SKM-1 (cell line): ENCODE measurements around the gene P3R3URF.
A peak's percentile ranks its signal among the peaks of the same experiment; 100 is the strongest.

Experiments used
- DNase-seq: peaks from one replicate; lab custom pipeline; 2025; ENCODE audit not compliant: unreplicated experiment; lab: John Stamatoyannopoulos, UW

Gene P3R3URF

DNA sequence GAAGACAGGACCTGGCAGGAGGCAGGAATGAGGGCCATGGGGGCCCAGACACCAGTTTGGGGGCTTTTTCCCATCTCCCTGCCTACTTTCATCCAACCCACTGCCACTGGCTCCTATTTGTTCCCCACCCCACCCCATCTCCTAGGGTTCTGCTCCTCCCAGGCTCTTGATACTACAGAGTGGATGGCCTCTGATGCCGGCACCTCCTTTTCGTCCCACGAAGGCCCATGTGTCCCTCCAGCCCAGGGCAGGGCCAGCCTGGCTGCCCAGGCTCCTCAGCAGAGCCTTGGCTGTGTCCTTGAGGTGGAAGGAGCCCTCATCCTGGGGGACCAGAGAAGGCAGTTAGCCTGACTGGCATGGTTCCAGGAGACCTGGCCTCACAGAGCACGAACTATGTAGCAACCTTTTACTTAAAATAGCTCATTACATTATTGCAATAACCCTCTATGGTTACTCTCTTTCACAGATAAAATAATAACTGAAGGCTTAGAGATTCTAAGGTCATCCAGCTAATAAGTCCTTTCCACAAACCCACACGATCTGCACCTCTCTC lies 18.4 kb upstream of the P3R3URF start:
- no peak for DNase-seq

DNA sequence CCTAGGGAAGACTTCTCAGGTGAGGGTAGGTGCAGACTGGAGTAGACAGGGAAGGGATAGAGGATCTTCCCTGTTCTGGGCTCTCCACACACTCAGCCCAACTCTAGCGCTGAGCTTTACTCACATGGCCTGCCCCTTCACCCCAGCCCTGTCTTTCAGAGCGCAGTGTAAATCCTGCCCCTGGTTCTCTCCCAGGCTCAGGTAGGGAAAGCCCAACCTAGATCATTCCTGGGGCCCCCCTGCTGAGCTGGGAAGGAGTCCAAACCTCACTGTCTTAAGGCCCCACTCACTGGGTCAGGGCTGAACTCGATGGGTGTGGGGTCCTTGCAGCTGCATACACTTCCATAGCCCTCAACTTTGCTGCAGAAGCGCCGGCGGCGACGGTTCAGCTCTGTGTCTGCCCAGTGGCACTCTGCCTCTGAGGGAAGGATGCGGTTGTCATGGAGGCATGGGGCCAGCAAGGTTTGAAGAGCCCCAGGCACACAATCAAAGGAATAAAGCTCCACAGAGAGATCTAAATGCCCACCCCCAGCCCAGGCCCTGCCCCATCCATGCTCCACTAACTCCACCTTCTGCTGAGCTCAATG lies 17.8 kb upstream of the P3R3URF start:
- DNase-seq = no peak

DNA sequence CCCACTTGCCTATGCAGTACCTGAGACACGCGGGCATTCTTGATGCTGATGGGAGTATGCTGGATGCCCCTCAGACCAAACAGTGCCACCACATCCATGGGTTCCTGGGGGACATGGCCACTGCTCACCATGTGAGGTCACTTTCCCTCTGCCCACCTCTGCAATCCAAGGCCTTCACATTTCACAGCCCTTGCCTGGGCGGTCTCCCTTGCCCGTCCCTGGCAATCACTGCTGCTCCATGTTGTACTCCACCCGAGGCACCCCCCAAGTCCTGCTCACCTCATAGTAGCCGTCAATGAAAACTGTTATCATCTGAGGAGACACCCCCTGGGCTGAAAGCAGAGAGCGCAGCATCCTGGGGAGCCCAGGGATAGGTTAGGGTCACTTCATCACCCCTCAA lies 17.0 kb upstream of the P3R3URF start:
- DNase-seq = no peak

DNA sequence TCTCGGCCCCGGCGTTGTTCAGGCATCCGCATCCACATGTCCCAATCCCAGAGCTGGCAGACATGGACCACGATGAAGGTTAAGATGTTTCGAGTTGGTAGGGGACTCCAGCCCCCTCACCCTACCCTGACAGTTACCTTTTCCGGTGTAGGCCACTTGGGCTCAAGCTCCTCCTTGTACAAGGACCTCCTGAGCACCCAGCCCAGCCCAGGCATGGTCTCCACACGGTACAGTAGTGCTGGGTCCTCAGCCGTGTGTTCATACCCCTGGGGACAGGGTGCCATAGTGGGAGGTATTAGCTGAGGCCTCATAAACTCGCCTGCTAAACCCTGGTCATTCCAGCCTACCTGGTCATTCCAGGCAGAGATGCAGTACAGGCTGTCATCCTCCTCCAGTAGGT lies 15.9 kb upstream of the P3R3URF start:
- no peak for DNase-seq

DNA sequence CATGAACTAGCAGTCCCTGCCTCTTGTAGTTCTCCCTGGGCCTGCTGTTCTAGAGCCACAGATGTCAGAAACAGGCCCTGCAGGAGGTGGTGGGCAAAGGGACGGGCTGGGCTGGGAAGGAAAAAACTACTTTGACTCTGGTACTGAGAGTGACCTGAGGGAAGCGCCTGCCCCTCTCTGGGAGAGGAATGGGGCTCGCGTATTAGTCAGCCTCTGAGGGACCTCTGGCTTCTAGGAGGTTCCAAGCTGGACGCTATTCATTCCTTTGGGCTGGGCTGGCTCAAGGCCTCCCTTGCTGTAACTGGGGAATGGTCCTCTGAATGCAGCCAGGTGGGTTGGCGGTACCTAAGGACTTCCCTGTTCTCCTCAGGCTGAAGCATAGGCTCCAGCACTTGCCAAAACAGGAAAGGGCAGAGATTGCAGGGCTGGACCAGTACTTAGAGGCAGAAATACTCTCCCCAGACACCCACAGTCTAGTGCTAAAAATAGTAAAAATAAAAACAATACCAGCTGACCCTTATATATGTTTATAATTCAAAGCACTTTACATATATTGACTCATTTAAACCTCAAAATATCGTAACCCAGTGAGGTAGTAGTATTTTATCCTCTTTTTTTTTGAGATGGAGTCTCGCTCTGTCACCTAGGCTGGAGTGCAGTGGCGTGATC lies 14.9 kb upstream of the P3R3URF start:
- no peak for DNase-seq

DNA sequence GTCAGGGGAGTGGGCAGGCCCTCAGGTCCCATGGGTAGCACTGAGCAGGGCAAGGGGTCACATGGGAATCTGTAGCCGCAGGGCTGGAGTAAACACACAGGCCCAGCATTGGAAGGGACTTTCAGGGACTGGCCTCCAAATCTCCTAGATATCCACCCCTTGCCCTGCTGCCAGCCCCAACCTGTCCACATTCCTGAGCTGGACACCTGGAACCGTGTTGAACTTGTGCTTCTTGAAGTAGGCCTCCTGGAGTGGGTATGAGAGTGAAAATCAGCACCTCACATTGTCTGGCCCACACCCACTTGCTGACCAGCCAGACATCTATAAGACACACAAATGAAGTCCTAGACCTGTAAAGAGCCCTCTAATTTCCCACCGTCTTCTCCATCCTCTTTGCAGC lies 14.3 kb upstream of the P3R3URF start:
- DNase-seq = no peak

DNA sequence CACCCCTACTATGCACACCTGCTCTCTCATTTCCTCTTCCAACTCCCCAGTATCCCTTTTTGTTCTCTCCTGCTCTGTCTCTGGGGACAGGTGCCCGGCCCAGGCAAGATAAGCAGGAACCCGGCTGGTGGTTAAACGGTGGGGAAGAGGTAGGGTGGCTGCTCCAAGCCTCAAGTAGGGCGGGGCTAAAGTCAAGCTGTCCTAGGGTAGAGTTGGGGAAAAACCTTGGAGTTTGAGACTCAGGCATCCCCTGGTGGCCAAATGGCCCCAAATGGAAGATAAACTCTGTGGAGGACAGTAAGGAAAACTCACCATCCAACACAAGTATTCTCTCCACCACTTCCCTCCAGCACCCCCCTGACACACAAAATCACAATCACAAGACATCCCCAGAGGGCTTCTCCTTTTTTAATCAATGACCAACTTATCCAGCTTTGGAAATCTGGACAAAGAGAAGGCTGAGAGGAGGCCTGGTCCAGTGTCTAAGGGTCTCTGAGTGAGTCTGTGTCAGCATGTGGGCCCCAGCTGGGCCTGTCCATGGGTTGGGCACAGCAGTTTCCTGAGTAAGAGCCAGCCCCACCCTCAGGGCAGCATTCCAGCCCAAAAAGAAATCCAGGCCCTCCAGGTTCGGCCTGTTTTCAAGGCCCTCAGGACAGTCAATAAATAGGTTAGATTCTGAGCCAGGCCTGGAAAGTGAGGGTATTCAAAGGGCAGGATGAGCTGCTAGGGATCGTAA lies 12.2 kb upstream of the P3R3URF start:
- no peak for DNase-seq

DNA sequence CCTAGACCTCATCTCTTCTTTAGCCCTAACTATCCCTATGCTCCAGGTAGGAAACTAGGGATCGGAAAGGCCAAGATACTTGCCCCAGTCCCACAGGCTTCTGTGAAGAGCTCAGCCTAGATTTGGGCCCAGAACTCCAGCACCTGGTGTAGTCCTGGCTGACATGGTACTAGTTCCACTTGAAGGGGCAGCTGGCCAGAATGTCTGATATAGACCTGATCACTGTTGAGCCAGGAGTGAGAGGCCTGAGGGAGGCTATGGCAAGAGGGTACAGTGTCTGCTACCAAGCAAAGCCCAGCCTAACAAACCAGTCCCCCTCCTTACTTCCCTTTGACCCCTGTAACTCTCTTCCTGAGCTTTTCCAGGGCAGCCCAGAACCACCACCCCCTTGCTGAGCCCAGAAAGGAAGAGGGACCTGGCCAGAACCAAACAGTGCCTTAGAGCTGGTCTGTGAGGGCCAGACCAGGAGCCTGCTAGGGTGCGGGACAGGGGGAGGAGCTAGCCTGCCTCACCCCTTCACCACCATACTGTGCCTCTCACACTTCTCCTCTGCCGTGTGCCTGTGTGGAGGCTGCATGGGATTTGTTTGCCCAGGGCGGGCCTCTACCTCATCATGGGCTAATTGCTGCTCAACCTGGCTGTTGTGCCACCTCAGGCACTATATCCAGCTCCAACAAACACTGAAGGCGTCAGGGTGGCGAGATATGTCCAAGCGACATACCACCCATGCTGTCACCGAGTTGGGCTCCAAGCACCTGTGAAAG lies 11.0 kb upstream of the P3R3URF start:
- DNase-seq = no peak

DNA sequence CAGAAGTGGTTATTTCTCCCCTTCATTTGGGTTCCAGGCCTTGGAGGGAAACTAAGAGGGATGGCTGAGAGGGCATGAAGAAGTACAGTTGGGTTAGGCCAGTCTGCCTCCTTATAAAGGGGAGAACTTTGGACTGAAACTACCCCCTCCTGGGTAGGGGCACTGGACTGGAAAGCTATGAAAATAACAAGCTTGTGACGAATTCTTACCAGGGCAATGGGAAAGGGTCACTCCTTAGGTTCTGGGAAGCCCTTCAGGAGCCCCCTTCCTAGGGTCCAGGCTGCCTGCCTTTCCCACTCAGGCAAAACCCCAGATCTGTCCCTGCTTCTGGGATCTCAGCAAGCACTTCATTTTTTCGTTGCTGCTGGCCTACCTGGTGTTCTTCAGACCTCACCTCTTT lies 9.8 kb upstream of the P3R3URF start:
- no peak for DNase-seq

DNA sequence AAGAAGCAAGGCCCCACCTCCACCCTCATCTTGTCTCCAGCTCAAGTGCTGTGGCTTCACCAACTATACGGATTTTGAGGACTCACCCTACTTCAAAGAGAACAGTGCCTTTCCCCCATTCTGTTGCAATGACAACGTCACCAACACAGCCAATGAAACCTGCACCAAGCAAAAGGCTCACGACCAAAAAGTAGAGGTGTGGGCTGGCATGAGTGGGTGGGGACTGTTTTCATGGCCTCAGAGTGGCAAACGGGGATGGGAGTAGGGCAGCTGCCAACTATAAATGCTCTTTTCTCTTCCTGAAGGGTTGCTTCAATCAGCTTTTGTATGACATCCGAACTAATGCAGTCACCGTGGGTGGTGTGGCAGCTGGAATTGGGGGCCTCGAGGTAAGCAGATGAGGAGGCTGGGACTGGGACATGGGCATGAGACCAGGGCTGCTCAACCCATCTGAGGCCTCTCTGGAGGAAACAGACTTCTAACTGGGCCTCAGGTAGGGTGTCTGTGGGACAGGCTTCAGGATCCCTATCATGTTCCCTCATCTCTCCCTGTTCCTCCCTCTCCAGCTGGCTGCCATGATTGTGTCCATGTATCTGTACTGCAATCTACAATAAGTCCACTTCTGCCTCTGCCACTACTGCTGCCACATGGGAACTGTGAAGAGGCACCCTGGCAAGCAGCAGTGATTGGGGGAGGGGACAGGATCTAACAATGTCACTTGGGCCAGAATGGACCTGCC lies 8.8 kb upstream of the P3R3URF start:
- no peak for DNase-seq

DNA sequence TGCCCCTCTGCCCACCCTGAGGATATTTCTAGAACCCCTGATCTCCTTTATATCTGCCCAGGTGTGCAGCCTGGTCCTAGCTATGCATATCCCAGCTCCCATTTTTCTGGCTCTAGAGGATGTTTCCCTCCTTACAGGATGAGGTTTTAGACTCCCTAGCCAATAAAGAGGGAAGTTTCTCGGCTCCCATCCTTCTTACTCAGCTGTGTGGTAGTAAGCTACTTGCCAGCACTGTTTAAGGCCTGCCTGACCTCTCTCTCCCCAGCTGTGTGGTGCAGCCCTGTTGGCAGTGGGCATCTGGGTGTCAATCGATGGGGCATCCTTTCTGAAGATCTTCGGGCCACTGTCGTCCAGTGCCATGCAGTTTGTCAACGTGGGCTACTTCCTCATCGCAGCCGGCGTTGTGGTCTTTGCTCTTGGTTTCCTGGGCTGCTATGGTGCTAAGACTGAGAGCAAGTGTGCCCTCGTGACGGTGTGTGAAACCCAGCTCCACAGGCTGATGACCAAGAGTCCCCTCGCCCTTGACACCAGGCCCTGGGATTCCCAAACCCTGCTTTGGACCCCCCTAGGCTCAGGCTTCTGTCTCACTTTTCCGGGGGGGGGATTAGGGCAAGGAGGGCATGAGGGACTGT lies 7.8 kb upstream of the P3R3URF start:
- DNase-seq = no peak

DNA sequence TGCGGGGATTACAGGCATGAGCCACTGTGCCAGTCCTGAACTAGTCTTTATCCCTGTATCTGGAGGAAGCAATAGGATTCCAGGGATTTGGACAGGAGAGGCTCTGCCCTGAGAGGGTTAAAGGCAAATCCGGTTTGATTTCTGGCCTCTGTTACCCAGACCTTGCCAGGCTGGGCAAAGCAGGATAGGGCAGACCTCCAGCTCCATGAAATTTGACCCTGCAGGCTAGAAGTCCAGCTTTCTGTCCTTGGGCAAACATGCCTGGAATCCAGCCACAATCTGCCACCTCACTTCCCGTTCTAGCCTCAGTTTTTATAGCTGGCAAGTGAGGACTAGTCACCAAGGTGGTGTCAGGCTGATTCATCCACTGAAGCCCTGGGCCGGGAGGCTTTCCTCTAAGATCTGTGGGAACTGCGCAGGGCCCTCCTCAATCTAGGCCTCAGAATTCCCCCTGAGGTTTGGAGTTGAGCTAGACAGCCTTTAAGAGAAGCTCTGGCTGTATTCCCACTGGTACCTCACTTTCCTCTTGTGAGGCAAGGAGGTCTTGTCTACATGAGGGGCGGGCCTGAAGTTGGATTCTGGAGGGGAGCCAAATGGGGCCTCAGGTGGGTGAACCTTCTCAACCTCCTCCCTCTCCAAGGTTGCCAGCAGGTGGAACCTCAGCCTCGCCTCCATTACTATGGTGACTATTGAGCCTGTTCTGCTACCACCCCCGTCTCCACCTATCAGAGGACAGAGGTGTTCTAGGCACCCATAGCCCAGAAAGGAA lies 7.0 kb upstream of the P3R3URF start:
- DNase-seq = no peak

DNA sequence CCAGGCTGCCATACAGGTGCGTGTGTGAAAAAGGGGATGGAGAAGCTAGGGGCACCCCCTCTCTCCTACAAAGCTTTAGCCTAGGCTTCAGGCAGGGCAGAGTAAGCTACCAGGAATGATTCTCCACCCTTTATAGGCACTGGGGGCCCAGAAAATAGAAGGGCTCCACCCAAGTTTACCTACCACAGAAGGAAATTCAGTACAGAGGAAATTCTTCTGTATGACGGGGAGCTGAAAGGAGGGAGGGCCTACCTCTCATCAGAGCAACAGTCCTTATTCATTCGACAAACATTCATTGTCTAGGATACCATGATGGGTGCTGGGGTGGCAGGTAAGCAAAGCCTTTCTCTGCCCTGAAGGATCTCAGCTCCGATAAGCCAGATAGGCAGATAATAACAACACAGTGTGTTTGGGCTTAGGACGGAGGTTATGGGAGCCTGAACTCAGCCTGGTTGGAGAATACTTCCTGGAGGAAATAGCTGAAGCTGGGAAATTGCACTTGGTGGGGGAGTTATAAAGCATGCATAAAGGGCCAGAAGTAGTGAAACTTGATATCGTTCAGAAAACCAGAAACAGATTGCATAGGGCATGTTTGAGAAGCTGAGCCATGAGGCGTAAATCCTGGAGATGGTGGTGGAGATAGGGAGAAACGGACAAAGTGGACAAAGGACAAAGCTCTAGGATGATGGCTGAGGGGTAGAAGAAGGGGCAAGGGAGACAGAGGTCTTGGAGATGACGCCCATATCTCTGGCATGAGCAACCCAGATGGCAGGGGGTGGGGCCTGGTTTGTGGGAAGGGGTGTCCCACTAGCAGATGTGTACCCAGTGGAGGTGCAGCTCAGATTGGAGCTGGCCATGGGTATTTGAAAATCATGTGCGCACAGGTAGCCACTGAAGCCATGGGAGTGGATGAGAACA lies 5.3 kb upstream of the P3R3URF start:
- no peak for DNase-seq

DNA sequence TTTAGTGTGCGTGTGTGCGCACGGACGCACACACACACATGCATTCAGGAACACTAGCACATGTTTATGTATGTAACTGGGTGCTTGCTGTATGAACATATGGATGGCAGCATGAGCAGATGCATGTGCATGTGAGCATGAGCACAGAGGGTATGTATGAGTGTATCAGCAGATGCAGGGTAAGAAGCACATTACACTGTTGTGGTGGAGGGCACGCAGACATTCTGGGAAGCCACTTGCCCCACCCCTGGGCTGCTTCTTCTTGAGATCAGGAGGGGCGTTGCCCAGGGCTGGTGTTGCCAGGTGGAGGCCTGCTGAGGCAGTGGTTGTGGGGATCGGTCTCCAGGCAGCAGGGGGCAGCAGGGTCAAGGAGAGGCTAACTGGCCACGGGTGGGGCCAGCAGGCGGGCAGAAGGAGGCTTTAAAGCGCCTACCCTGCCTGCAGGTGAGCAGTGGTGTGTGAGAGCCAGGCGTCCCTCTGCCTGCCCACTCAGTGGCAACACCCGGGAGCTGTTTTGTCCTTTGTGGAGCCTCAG lies 3.9 kb upstream of the P3R3URF start:
- DNase-seq = no peak

DNA sequence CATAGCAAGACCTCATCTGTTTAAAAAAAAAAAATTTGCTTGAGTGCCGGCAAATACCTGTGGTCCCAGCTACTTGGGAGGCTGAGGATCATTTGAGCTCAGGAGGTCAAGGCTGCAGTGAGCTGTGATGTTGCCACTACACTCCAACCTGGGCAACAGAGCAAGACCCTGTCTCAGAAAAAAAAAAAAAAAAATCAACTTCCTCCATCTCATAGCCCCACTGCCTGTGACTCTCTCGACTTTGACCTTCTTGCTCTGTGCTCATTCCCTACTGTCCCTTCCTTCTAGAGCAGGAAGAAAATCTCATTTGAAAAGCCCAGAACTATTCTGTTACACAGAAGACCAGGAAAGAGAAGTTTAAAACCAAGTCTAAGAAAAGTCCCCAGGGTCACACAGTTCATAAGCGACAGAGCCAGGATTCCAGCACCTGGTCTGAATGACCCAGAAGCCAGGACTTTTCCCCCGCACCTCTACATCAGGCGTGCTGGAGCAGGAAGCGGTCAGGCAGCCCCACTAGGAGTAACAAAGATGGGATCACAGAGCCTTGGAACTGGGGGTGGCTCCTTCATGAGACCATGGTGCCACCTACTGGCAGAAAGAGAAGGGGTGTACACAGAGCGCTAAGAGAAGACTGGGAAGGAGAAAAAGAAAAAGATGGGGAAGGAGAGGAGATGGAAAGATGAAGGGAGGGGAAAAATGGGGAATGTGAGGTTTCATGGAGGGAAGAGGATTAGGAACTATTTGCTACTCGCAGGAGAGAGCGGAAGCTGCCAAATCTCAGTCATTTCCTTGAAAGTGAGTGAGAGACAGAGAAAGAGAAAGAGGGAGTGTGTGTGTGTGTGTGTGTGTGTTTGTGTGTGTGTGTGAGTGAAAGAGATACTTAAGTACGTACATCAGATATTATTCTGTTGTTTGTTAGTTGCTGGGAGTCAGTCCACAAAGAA lies 3.1 kb upstream of the P3R3URF start:
- peak; percentile 62 for DNase-seq

DNA sequence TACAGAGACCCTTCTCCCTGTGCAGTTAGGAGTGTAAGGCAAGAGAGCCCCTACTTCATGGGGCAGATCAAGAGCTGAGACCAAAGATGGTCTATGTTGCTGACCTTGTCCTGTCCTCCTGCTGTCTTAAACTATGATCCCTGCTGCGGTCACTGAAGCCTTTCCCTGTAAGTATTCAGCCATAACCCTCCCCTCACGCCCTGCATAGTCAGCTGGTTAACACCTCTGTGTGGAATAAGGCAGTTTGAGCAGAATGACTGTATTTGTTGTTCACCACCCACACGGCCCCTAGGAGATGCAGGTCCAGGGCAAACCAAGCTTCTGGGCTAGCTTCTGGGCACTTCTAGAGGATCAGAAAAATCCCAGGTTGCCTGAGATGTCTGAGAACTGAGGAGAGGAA lies 1.0 kb downstream of the P3R3URF start:
- no peak for DNase-seq
